DND-41 (cell line): ENCODE data around the gene CD300C.
"Not testable (repeated sequence)": the region's sequence is repeated elsewhere in the genome, so short reads cannot be mapped to it uniquely, and the experiment has no call there.

ENCODE experiments used
- ATAC-seq: fragments of 200-7000 bp; cut with Tn5 transposase; 3 replicates; pipeline ENCODE4 v1.9.1; 2021; ENCODE audit warnings: low read depth; ENCODE audit not compliant: insufficient read depth
- DNase-seq: peaks from one replicate; pipeline ENCODE4 v3.0.0-alpha.2; 2020
- H2AFZ ChIP-seq: 2 replicates; pipeline ENCODE4 v1.6.0; 2012; ENCODE audit warnings: low read depth, low read length
- H3K27ac ChIP-seq: 2 replicates; pipeline ENCODE4 v1.5.1; 2012; ENCODE audit warnings: low read length, inconsistent platforms
- H3K27me3 ChIP-seq: fragments of 200-600 bp; sonication (generic); 2 replicates; pipeline ENCODE4 v1.6.0; 2012; ENCODE audit warnings: low read length, mild to moderate bottlenecking, inconsistent platforms; ENCODE audit not compliant: insufficient read depth, poor library complexity
- H3K36me3 ChIP-seq: 2 replicates; pipeline ENCODE4 v1.5.1; 2012; ENCODE audit warnings: low read length, inconsistent platforms; ENCODE audit not compliant: insufficient read depth
- H3K4me1 ChIP-seq: 2 replicates; pipeline ENCODE4 v1.5.1; 2012; ENCODE audit warnings: mild to moderate bottlenecking, low read length; ENCODE audit not compliant: insufficient read depth
- H3K4me2 ChIP-seq: 2 replicates; pipeline ENCODE4 v1.6.0; 2012; ENCODE audit warnings: mild to moderate bottlenecking, moderate library complexity, low read length, inconsistent platforms; ENCODE audit not compliant: insufficient read depth
- H3K4me3 ChIP-seq, 2 experiments: fragments of 200-600 bp in 1 of 2; shearing (Covaris generic) in 1 of 2; 2 replicates each; pipeline ENCODE4 v1.5.1; 2012 to 2016; ENCODE audit warnings: inconsistent platforms in 2 of 2, low read length in 2 of 2, mild to moderate bottlenecking in 2 of 2, low read depth in 1 of 2, moderate library complexity in 1 of 2
- H3K79me2 ChIP-seq: 2 replicates; pipeline ENCODE4 v1.6.0; 2012; ENCODE audit warnings: low read length, inconsistent platforms; ENCODE audit not compliant: insufficient read depth
- H3K9ac ChIP-seq: 2 replicates; pipeline ENCODE4 v1.6.0; 2012; ENCODE audit warnings: low read depth, mild to moderate bottlenecking, inconsistent platforms, low read length, moderate library complexity
- H3K9me3 ChIP-seq: 2 replicates; pipeline ENCODE4 v1.5.1; 2012; ENCODE audit warnings: low read length, moderate library complexity, mild to moderate bottlenecking, inconsistent platforms; ENCODE audit not compliant: insufficient read depth, severe bottlenecking
- H4K20me1 ChIP-seq: 2 replicates; pipeline ENCODE4 v1.6.0; 2012; ENCODE audit warnings: low read length; ENCODE audit not compliant: insufficient read depth
- EZH2 ChIP-seq: IDR thresholded peaks from 3 replicates; pipeline ENCODE4 v1.6.1; 2012; ENCODE audit warnings: borderline replicate concordance, low read depth, mild to moderate bottlenecking, moderate library complexity, low read length, inconsistent platforms; ENCODE audit not compliant: severe bottlenecking
- TF ChIP-seq, protein P1 (sequence below): IDR thresholded peaks from 2 replicates; pipeline ENCODE4 v1.5.1; 2012; ENCODE audit warnings: borderline replicate concordance, low read length, moderate library complexity, mild to moderate bottlenecking; ENCODE audit not compliant: poor library complexity, severe bottlenecking; ENCODE audit errors: extremely low read depth

Gene CD300C

DNA sequence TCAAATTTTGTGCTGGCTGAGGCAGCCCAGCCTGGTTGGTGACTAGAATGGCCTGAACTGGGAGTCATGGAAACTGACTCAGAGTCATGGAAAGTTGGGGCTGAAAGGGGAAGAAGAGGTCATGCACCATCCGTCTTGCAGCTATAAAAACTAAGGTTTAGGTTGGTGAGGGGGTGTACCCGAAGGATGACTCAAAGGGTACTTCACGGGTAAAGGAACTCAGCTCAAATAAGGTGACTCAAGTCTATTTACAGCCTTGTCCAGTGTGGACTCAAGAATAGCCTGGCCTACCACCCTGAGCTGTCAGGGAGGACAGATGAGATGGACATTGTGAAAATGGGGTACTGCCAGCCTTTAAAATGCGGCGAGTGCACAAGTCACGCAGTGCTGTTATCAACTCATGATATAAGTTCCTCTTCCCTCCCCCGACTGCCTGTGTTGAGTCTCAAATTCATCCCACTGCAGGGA, 33.3 kb downstream of the CD300C start:
- Histone ChIP-seq H3K9ac (no peak overlapping the region), H2AFZ (no peak overlapping the region), H3K27me3 (no peaks in the 10 kb centered on the region), H3K4me3 (no peak overlapping the region), H3K36me3 (no peaks in the 10 kb centered on the region), H3K79me2 (no peaks in the 10 kb centered on the region), H3K27ac (no peak overlapping the region), H3K4me1 (no peaks in the 10 kb centered on the region), H3K9me3 (peaks cover 15% of the 10 kb centered on the region), H3K4me2 (no peak overlapping the region), H4K20me1 (no peaks in the 10 kb centered on the region)
- TF ChIP-seq, protein P1, sequence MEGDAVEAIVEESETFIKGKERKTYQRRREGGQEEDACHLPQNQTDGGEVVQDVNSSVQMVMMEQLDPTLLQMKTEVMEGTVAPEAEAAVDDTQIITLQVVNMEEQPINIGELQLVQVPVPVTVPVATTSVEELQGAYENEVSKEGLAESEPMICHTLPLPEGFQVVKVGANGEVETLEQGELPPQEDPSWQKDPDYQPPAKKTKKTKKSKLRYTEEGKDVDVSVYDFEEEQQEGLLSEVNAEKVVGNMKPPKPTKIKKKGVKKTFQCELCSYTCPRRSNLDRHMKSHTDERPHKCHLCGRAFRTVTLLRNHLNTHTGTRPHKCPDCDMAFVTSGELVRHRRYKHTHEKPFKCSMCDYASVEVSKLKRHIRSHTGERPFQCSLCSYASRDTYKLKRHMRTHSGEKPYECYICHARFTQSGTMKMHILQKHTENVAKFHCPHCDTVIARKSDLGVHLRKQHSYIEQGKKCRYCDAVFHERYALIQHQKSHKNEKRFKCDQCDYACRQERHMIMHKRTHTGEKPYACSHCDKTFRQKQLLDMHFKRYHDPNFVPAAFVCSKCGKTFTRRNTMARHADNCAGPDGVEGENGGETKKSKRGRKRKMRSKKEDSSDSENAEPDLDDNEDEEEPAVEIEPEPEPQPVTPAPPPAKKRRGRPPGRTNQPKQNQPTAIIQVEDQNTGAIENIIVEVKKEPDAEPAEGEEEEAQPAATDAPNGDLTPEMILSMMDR = no peak
- TF ChIP-seq EZH2 = no peak
- ATAC-seq (no peak), DNase-seq (no peak)

DNA sequence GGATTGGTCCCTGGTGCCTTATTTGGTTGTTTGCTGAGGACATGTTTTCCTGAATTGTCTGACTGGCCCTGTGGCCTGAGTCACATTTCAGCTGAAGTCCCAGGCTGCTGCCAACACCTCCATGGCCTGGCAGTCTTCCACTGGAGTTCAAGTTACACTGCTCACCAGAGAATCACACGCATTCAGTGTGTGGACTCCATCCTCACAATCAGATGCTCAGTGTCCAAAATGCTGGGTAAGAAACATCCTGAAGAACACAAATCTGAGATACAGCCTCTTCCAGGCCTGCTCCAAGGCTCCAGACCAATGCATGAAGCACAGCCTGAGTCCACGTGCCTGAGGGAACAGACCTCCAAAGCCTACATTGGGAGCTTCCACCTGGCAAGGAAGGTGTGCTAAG, 33.9 kb downstream of the CD300C start:
- Histone ChIP-seq H3K27ac (no peak overlapping the region), H3K4me2 (no peak overlapping the region), H3K9me3 (peaks cover 15% of the 10 kb centered on the region), H3K4me3 (no peak overlapping the region), H4K20me1 (no peaks in the 10 kb centered on the region), H3K4me1 (no peaks in the 10 kb centered on the region), H3K27me3 (no peaks in the 10 kb centered on the region), H2AFZ (no peak overlapping the region), H3K9ac (no peak overlapping the region), H3K79me2 (no peaks in the 10 kb centered on the region), H3K36me3 (no peaks in the 10 kb centered on the region)
- ATAC-seq = no peak
- no peak for DNase-seq
- TF ChIP-seq EZH2 = no peak
- TF ChIP-seq, protein P1 = no peak

DNA sequence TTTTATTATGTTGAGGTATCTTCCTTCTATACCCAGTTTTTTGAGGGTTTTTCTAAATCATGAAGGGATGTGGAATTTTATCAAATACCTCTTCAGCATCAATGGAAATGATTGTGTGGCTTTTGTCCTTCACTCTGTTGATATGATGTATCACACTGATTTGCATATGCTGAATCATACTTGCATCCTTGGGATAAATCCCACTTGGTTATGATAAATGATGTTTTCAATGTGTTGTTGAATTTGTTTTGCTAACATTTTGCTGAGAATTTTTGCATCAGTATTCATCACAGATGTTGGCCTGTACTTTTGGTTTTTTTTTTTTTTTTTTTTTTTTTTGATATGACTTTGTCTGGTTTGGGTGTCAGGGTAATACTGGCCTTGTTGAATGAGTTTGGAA, 37.8 kb downstream of the CD300C start:
- H3K9ac ChIP-seq = no peak overlapping the region
- TF ChIP-seq EZH2 = no peak
- TF ChIP-seq, protein P1 = no peak
- ATAC-seq (no peak), DNase-seq (no peak)
- peaks cover 12% of the 10 kb centered on the region for H3K27me3 ChIP-seq
- H3K36me3 ChIP-seq = no peaks in the 10 kb centered on the region
- no peak overlapping the region for H3K27ac ChIP-seq
- H3K79me2 ChIP-seq = no peaks in the 10 kb centered on the region
- H3K4me2 ChIP-seq = no peak overlapping the region
- H4K20me1 ChIP-seq = no peaks in the 10 kb centered on the region
- H3K9me3 ChIP-seq = no peaks in the 10 kb centered on the region
- no peak overlapping the region for H3K4me3 ChIP-seq
- H3K4me1 ChIP-seq = no peaks in the 10 kb centered on the region
- H2AFZ ChIP-seq = no peak overlapping the region

DNA sequence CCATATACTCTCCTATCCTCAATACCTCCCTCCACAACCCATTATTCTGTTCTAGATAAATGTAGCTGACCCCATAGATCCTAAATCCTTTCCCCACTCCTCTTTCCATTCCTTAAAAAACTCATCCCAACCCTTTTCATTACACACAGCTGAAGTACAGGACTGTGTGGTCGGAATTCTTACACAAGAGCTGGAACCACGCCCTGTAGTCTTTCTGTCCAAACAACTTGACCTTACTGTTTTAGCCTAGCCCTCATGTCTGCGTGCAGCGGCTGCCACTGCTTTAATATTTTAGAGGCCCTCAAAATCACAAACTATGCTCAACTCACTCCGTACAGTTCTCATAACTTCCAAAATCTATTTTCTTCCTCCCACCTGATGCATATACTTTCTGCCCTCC, 42.0 kb downstream of the CD300C start:
- ATAC-seq, H4K20me1 ChIP-seq, H2AFZ ChIP-seq, H3K4me2 ChIP-seq, H3K27ac ChIP-seq, DNase-seq, H3K4me3 ChIP-seq, H3K4me1 ChIP-seq, H3K9ac ChIP-seq, H3K79me2 ChIP-seq, H3K9me3 ChIP-seq, H3K36me3 ChIP-seq: not testable (repeated sequence)
- H3K27me3 ChIP-seq = peaks cover 12% of the 10 kb centered on the region
